H54 (cell line): Measurements from ENCODE around the gene RABGAP1L.

Source experiments
- DNase-seq: peaks from one replicate; pipeline ENCODE4 v3.0.0; 2011; ENCODE audit warnings: low spot score, mixed read lengths; ENCODE audit not compliant: insufficient read length
- FAIRE-seq: peaks from 3 replicates; lab custom pipeline; 2011; peaks lifted over from hg19 to GRCh38; lab: Jason Lieb, UNC
- POLR2A ChIP-seq: IDR thresholded peaks from 2 replicates; pipeline ENCODE4 v1.6.1; 2011; ENCODE audit warnings: low read depth, mild to moderate bottlenecking, low read length

RABGAP1L gene

DNA sequence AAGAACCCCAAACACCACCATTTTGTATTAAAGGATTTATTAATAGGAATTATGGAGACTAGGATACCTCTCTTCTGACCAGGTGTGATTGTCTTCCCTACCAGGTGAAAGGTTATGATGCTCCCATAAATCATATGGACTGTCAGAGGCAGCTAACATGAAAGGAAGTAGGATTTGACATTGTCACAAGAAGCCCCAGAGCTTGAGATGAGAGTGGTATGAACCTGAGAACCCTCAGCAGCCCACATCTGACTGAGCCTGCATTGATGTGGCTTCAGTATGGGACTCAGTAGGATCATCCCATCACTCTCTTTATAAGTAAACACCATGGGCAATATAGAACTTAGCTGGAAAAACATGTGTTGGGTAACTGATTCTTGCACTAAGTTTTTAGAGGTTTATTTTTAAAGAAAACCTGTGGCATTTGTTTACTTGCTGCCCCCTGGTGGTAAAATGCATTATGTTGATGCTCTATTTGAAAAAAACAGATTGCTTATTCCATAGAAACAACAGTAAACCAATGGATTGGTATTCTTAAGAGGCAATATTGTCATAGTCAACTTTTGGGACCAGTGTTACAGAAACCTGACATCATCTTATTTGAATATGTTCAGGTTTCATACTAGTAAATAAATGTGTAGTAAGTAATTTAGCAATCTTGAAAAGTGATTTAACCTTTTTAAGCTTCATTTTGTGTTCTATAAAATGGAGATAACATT, 823.8 kb downstream of the RABGAP1L start:
- no peak for FAIRE-seq
- no peak for TF ChIP-seq POLR2A
- no peak for DNase-seq

DNA sequence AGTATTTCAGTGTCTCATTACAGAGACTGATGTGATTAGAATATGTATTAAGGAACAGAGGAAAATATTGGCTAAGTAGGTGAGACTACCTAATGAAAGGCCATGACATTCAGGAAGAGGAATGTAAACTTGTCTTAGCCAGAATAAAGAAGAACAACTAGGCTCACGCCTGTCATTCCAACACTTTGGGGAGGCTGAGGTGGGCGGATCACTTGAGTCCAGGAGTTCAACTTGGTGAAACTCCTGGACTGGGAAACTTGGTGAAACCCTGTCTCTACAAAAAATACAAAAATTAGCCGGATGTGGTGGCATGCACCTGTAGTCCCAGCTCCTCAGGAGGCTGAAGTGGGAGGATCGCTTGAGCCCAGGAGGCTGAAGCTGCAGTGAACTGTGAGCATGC, 825.6 kb downstream of the RABGAP1L start:
- TF ChIP-seq POLR2A: no peak
- FAIRE-seq: no peak
- DNase-seq: no peak

DNA sequence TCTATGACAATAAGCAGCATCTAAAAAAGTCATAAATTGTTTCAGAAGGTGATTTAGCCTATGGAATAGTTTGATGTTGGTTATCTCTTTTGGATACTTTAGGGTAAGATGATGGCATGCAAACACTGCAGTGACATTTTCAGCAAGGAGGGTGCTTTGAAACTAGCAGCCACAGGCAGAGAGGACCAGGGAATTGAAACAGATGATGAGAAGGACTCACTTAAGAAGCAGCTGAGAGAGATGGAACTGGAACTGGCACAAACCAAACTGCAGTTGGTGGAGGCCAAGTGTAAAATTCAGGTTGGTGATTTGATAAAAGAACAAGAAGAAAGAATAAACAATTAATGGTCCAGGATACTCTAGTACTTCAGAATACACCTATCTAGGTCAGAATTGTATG, 829.2 kb downstream of the RABGAP1L start:
- FAIRE-seq (no peak), DNase-seq (no peak)
- TF ChIP-seq POLR2A: no peak

DNA sequence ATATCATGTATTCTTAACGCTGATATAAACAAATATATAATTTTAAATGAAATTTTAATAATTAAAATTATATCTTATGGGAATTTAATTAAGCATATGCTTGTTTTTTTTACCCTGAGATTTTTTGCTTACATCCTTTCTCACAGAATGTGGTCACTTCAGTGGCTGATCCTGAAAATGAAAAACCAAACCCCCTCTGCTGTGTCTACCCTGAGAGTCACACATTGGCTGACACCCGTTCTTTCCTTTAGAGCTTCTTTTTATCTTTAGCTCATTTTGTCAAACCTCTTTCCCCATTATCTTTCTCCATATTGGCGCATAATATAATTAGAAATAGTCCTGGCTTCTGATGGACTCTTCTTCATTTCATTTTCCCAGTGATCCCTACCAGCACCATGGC, 829.7 kb downstream of the RABGAP1L start:
- DNase-seq: no peak
- no peak for TF ChIP-seq POLR2A
- FAIRE-seq: no peak

DNA sequence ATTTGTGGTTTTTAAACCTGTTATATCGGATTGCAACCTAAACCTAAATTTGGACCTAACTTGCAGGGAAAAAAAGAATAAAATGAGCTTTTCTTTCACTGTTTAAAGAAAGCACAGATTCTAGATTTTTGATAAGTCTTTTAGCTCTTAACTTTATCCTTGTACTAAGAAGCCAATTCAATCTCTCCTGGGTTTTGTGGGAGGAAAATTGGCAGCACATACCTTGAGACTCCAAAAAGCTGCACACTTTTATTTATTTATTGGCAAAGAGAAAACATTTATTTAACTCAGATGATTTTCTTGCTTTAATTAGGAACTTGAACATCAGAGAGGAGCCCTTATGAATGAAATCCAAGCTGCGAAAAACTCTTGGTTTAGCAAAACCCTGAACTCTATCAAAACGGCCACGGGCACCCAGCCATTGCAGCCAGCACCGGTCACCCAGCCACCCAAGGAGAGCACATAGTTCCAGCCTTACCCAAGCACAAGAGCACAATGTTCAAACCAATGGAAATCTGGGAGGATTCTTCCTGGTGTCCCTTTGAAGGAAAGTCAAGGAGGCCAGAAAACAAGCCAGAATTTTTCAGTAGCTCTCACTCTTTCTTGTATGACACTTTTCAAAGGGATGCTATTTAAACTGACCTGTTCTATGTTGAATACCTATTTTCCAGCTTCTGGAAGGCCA, 830.4 kb downstream of the RABGAP1L start:
- DNase-seq (no peak), FAIRE-seq (peak; percentile 20)
- TF ChIP-seq POLR2A: no peak

DNA sequence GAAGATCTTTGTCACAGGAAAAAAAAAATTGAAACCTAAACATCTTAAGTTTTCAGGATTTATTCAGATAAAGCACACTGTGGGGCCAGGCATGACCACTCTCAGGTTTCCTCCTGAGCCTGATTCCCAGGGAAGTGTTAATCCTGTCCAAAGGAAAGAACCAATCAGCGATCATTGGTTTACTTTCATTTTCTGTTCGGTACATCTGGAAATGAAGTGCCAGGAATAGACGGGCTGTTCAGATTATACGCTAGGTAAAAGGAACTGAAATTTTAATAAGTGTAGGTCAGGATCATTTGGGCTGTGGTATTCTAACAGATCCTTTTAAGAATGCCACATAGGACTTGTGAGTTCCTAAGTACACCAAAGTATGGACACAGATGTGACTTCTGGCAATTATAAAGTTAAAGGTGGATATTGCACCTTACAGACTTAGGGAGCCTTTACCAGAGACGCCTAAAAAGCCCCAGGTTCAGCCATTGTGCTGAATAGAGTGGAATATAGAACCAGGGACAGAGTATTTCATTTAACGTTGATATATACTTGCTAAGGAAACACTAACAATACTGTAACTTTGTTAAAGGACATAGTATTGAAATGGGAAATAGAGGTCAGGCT, 831.2 kb downstream of the RABGAP1L start:
- peak; percentile 54 for DNase-seq
- no peak for TF ChIP-seq POLR2A
- peak; percentile 96 for FAIRE-seq

DNA sequence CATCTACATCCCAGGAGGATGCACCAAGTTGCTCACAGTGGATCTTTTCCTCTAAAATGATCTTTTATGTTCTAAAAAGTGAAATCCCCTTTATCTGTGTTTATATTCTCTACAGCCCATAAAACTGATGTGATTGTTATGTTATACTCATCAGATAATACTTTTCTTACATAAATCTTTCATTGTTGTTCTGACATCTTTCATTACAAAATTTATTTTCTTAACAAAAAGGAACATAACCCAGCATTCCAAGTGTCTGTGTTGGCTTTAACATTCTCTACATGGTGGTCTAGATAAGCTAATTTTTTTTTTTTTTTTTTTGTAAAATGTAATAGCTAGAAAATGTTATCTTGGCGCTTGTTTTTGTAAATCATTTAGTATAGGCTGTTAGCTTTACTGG, 832.2 kb downstream of the RABGAP1L start:
- DNase-seq (no peak), FAIRE-seq (no peak)
- TF ChIP-seq POLR2A: no peak

DNA sequence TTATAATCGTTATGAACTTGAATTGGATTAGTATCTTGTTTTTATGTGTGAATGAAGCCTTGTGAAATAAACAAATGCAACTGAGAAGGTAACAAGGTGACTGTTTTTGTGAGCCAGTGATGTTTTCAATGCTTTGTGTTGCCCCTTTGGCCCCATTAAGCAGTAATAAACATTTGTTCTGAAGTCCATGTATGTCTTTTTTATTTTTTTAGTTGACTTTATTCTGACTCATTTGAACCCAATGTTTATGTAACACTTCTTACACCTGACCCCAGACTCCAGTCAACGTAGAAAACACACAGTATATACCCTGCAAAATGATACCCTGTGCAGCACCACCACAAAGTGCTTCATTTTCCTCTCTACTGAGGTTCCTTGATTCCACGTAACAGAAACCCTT, 835.8 kb downstream of the RABGAP1L start:
- no peak for DNase-seq
- FAIRE-seq: no peak
- no peak for TF ChIP-seq POLR2A

DNA sequence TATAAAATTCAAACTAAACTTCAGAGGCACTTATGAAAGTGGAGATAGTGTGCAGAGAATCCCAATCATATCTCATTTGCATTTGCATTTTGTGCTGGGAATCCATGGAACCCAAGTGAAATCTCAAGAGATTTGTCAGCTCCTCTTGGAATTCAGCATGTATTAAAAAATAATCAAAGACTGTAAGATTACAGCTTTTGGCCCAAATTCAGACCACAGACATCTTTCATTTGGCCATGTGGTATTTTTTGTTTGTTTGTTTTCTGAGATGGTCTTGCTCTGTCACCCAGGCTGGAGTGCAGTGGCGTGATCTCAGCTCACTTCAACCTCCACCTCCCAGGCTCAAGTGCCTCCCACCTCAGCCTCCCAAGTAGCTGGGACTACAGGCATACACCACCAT, 836.6 kb downstream of the RABGAP1L start:
- DNase-seq (no peak), FAIRE-seq (no peak)
- no peak for TF ChIP-seq POLR2A

DNA sequence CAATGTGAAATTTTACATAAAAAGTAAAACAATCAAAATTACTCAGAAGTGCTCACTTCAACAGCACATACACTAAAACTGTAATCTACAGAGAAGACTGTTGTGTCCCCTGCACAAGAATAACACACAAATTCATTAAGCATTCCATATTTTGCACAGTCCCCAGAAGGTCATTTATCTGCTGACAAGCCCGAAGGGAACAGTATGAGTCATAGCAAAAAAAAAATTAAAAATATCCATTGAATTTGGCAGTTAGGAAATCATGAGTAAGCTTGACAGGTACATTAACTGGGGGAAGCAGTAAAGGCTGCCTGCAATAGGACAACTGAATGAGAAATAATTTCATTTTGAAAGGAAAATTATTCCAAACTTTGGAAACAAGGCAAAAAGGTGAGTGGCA, 837.2 kb downstream of the RABGAP1L start:
- no peak for FAIRE-seq
- no peak for DNase-seq
- no peak for TF ChIP-seq POLR2A

DNA sequence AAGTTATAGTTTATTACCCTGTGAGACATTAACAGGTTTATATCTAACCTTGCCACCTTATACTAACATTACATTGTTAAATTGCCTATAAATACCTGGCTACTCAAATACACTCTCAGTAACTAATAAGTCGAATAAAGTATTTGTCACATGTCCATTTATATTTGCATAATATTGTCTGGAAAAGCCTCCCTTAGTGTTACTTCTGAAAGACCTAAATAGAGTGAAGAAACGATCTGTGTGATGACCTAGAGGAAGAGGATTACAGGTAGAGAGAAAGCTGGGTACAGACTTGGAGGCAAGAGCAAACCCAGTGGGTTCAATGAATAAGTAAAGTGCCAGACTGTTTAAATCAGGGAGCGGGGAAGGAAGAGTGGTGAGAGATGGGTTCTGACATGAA, 837.7 kb downstream of the RABGAP1L start:
- FAIRE-seq: no peak
- TF ChIP-seq POLR2A: no peak
- DNase-seq: no peak

DNA sequence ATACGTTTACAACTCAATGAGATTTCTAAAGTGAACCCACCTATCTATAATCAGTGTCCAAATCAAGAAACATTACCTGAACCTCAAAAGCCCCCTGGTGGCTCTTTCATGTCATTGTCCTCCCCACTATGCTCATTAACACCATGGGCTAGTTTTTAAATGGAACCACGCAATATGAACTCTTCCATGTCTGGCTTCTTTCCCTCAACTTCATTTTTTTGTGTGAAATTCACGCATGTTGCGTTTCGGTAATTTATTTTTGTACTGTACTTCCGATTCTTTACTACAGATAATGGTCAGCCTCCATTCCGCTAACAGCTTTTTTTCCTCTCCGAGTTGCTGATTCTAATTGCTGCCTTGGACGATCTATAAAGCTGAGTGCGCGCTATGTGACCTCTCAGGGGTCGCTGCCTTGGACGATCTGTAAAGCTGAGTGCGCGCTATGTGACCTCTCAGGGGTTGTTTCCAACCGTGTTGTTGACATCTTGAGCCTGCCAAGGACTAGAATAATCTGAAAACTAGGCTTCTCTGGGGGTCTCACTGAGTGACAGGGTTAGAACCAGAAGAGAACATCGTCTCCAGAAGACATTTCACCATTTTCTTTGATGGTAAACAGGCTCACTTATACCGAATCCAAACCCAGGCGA, 839.4 kb downstream of the RABGAP1L start:
- no peak for TF ChIP-seq POLR2A
- FAIRE-seq: no peak
- DNase-seq: no peak

DNA sequence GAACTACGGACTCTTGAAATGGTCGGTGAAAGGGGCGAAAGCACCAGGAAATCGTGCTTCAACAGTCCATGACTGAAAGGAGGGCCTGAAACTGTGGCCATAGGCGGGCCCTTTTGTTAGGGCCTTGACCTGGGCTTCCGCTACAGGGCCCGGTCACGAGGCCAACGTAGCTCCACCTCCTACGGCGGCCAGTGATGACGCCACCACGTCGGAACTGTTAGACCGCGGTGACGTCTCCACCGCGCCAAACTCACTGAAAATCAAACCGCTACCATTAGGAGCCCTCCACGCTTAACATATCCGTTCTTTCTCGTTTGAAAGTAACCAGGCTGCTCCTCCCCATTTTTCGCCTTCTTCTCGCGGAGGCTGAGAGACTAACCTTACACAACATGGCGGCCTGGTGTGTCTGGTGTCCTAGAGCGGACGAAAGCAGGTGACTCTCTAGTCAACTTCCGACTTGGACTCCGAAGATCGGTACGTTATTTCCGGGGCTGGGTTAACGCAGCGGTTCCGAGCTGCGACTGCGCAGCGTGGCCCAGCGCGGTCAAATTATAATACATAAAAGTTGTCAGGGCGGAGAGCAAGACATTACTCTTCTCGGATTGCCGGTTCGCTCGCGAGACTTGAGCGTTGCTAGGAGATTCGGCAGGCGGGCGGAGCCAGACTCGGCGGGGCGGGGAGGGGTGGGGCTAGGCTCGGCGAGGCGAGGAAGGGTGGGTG, 840.1 kb downstream of the RABGAP1L start:
- peak; percentile 58 for TF ChIP-seq POLR2A
- FAIRE-seq (peak; percentile 71), DNase-seq (peak; percentile 69)
